SHP77 treated with DMSO at 0.1 percent for 48 hours (cell line): Measurements from ENCODE around the gene SF3A2.
"Not testable (repeated sequence)": the region's sequence is repeated elsewhere in the genome, so short reads cannot be mapped to it uniquely, and the experiment has no call there.

Experiments used
- DNase-seq: peaks from one replicate; lab custom pipeline; 2025; lab: John Stamatoyannopoulos, UW

SF3A2 gene

DNA sequence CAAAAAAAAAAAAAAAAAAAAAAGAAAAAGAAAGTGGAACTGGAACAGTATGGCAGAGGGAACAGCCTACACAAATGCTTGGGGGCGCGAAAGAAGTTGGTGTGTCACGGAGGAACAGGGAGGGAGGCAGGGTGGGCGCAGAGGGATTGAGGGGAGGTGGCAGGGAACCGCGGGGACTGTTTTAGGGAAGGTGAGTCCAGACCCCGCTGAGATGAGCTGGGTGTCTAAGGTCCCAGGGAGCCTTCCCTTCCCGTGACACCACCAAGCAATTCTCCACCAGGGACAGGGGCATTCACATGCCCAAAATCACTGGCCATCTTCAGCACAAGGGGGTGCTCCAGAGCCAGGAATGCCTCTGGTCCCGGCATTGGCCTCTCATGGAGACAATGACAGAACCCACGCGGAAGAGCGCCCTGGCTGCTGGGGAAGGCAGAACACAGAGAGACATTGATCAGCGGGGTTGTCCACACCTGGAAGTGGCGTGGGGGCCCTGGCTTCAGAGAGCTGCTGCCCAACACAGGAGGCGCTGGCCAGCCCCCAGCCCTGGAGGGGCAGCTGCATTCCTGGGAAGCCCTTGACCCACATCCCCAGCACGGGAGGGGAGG, 38.4 kb downstream of the SF3A2 start:
- DNase-seq, result no peak

DNA sequence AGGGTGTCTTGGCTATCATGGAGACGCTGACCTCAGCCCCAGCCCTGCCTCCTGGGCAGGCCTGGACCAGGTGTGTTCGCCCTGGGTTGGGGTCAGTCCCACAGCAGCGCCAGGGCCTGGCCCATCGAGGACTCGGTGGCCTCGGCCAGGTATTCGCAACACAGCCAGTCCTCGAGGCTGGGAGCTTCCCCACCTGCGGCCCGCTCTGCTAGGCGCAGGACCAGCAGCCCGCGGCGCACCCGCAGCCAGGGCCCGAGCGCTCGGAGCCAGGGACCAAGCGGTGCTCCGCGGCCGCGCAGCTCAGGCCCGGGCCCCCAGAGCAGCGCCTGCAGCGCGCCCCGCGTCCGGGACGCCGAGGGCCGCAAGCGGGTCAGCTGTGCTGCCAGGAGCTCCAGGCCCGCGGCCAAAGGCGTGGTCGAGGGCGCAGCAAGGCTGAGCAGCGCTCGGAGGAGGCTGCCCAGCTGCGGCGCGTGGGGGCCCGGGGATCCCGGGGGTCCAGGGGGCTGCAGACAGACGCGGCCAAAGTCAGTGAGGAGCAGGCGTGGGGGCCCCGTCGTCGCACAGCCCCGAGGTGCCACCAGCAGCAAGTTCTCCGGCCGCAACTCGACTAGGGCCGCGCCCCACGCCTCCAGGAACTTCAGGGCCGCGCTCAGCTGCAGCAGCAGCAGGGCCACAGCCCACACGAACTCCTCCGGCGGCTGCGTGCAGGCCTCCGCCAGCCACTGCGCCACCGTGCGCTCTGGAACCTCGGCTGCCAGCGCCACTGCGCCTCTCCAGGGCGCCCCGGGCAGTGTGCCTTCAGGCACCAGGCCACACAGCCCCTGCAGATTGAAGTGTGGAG, 39.2 kb downstream of the SF3A2 start:
- DNase-seq, result no peak

DNA sequence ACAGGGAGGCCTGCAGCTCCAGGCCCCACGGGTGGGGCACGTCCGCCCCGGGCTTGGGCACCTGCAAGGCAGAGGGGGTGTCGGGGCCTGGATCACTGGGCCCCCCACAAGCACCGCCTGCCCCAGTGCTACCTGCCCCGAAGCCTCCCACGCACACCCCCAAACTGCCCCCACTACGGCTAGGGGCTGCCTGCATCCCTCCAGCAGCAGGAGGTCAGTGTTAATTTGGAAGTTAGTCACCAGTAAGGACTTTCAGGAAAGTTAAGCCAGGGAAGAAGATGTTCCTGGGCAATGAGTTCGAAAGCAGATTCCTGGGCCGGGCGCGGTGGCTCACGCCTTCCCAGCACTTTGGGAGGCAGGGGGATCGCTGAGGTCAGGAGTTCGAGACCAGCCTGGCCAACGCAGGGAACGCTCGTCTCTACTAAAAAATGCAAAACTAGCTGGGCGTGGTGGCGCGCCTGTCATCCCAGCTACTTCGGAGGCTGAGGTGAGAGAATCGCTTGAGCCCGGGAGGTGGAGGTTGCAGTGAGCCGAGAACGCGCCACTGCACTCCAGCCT, 39.9 kb downstream of the SF3A2 start:
- DNase-seq, result no peak

DNA sequence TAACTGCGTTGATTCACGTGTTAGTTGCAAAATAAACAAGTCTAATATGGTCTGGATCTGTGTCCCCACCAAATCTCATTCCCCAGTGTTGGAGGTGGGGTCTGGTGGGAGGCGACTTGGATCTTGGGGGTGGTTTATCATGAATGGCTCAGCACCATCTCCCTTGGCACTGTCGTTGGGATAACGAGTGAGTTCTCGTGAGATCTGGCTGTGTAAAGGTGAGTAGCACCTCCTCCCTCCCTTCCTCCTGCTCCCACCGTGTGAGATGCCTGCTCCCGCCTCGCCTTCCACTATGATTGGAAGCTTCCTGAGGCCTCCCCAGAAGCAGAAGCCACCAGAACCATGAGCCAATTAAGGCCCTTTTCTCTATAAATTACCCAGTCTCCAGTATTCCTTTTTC, 40.5 kb downstream of the SF3A2 start:
- no peak for DNase-seq

DNA sequence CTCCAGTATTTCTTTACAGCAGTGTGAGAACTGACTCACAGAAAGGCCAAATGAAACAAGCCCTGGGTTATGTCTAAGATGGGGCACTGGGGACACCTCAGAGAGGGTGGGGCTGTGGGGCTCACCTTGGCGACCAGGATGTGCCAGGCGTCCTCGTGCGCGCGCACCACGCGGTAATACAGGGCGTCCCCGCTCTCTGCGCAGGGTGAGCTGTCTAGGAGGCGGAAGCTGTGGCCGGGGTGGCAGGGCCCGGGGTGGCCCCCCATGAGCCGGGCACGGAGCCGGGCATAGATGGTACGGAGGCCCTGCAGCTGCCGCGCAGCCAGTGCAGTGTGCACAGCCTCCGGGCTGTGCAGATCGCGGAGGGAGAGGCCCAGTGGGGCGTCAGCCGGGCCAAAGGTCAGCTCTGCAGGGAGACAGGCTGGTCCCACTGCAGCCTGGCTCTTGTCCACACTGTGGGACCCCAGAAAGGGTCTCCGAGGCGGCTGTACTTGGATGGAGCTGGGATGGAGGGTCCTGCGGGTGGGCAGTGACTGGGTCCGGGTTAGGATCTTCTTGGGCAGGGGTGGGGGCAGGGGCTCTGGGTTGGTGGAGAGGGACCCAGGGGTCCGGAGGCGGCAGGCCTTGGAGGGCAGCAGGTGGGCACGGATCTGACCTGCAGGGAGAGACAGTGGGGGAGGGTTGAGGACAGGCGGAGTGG, 42.0 kb downstream of the SF3A2 start:
- no peak for DNase-seq

DNA sequence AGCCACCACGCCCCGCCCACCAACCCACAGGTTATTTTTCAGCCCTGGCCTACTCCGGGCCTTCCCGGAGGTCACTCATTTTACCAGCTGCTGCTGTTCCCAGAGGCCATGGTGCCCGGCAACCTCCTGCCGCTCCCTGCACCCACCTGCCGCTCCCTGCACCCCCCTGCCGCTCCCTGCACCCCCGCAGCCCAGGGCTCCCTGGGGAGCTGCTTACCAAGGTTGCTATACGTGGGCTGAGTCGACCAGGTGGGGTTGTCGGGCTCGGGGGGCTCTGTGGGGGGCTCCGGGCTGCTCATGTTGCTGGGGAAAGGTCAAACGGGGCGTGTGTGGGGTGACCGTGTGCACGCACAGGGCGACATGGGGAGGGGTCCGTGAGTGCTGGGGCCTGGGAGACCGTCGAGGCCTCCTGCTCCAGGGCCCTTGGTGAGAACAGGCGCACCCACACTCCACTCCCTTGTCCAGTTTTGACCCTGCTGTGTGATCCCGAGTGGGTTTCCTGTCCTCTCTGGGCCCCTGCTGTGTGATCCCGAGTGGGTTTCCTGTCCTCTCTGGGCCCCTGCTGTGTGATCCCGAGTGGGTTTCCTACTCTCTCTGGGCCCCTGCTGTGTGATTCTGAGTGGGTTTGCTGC, 44.1 kb downstream of the SF3A2 start:
- DNase-seq, result no peak

DNA sequence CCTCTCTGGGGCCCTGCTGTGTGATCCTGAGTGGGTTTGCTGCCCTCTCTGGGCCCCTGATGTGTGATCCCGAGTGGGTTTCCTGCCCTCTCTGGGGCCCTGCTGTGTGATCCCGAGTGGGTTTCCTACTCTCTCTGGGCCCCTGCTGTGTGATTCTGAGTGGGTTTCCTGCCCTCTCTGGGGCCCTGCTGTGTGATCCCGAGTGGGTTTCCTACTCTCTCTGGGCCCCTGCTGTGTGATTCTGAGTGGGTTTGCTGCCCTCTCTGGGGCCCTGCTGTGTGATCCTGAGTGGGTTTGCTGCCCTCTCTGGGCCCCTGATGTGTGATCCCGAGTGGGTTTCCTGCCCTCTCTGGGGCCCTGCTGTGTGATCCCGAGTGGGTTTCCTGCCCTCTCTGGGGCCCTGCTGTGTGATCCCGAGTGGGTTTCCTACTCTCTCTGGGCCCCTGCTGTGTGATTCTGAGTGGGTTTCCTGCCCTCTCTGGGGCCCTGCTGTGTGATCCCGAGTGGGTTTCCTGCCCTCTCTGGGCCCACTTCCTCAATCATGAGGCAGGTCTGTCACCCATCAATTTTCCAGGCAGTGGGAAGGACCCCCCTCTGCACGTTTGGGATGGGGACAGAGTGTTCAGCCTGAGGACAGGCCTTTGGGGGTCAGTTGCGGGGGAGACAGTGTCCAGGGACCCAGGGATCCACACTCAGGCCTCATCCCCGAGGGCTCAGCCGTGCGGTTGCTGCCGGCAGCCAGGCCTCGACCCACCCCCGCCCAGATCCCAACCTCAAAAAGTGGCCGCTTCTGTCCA, 44.8 kb downstream of the SF3A2 start:
- not testable (repeated sequence) for DNase-seq

DNA sequence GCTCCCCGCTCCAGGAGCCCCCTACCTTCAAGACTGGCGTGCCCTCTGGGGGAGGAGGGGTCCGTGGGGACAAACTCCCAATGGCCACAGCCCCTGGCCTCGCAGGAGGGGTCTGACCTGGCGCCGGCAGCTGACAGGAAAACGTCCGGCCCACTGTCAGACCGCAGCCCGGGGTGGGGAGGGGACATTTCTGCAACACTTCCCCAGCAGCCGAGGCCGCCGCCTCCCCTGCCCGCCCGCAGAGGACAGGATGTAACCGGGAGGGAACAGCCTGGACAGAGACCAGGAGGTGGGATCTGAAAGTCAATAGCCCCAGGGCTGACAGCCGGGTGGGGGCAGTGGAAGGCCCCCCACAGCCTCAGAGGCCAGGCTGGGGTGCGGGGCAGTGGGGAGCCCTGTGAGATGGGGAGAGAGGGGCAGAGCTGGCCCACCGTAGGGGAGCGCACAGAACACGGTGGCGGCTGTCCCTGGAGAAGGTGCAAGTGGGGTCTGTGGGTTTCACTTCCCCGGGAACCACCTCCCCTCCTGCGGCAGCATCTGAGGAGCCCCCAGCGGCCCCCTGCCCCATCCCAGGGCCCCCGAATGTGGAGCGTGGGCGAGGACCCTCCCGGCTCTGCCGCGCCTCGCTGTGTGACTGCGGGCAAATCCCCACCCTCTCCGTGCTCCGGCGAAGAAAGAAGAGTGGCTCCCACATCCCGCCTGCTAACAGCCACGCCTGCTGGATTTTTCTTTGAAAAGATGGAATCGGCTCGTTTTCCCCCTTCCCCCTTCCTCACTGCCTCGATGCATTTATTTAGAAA, 45.6 kb downstream of the SF3A2 start, which contains the start of gene PEAK3:
Gene PEAK3, minus strand, starts transcription at position 114 of the 800 bp plus-strand sequence. CDS start 1,244 bp downstream, outside the sequence.
- DNase-seq, result no peak

DNA sequence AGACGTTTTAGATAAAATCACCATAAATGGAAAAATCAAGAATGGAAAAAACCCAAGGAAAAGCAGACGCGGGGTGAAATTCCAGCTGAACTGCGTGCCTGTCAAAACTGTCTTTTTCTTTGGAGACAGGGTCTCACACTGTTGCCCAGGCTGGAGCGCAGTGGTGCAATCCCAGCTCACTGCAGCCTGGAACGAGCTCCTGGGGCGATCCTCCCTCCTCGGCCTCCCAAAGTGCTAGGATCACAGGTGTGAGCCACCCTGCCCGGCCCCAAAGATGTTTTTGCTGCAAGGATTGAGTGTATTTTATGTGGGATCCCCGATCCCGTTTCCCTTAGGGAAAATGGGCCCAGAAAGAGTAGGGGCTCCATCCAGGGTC, 46.2 kb downstream of the SF3A2 start:
- no peak for DNase-seq

DNA sequence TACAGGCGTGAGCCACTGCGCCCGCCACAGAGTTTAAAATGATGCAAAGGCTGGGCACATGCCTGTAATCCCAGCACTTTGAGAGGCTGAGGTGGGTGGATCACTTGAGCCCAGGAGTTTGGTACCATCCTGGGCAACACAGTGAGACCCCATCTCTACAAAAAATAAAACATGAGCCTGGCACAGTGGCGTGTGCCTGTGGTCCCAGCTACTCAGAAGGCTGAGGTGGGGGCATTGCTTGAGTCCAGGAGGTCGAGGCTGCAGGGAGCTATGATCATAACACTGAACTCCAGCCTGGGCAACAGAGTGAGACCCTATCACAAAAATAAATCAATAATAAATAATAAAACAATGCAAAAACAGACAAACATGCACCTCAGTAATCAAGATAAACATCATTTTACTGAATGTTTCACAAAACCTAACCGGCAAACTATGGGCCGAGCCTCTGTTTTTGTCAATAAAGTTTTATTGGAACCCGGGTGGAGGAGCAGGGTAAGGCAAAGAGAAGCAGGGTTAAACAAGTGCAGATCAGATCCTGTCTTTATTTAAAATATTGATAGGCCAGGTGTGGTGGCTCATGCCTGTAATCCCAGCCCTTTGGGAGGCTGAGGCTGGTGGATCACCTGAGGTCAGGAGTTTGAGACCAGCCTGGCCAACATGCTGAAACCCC, 47.3 kb downstream of the SF3A2 start:
- no peak for DNase-seq

DNA sequence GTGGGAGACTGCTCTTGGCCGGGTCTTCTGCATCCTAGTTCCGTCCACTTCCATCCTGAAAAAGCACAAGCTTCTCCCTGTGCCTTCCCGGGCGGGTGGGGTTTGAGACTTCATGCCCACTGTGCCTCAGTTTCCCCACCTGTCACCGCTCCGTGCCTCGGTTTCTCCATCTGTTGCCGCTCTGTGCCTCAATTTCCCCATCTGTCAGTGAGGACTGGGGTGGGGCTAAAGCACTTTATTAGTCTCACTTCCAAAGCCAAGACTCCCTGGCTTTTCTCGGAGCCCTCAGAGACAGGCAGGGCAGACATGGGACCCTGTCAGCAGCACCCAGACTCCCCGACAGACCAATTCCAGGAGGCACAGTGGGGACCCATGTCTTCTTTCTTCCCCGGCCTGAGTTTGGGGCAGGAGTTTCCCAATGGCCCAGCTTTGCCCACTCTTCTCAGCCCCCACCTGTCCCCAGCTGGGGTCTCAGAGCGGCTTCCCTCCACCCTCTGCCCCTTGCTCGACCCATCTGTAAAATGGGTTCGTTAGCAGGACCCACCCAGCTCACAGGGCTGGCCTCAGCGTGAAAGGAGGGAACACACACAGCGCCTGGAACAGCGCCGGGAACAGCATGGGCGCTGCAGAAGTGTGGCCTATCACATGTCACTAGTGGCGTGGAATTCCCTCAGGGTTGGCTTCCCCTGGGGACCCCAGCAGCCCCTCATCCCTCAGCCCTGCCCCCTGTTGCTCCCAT, 49.9 kb downstream of the SF3A2 start:
- no peak for DNase-seq

DNA sequence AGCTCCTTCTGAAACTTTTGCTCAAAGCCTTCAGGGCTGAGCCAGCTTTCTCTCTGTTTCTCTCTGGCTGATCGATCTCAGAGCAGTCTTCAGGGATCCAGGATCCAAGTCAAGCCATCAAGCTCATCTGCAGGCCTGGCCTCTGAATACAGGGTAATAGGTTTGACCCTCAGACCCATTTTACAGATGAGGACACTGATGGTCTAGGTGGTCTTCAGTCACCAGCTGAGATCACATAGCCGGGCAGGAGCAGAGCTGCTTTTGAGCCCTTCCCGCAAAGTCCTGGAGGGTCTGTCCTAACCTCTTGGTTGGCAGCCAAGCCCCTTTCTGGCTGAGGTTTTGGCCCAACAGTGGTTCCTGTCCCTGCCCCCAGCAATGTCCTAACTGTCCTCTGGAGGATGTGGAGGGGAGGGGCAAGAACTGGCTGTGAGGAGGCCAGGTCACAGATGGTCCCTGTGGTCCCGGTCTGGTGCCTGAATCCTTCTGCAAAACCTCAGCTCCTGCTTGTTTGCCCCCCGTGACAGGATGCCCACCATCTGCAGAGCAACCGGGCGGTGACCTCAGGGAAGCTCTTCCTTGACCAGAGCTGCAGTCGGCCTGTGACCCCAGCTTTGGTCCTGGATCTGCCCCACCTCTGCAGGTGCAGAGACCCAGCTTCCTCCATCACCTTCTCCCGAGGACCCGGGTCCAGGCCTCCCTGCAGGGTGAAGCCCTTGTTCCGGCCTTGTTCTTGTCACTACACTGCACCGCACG, 51.1 kb downstream of the SF3A2 start:
- no peak for DNase-seq

DNA sequence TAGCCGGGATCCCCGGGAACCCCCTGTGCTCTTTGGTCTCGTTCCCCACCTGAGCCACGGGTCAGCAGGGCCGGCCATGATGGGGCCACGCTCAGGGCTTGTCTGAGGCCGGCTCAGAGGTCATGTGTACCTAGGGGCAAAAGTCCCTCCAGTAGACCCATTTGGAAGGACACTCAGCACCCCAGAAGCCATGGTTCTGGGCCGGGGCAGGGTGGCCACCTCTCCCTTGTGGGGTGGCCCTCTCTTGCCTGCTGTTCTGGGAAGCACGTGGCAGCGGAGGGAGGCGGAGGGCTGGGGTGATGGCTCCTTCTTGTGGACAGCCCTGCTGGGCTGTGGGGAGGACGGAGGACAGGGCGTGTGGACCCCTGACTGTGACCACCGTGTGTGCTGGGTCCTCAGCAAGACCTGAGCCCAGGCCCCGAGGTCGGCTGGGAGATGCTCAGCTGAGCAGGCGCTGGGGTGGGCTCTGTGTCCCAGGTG, 51.8 kb downstream of the SF3A2 start:
- DNase-seq, result no peak

DNA sequence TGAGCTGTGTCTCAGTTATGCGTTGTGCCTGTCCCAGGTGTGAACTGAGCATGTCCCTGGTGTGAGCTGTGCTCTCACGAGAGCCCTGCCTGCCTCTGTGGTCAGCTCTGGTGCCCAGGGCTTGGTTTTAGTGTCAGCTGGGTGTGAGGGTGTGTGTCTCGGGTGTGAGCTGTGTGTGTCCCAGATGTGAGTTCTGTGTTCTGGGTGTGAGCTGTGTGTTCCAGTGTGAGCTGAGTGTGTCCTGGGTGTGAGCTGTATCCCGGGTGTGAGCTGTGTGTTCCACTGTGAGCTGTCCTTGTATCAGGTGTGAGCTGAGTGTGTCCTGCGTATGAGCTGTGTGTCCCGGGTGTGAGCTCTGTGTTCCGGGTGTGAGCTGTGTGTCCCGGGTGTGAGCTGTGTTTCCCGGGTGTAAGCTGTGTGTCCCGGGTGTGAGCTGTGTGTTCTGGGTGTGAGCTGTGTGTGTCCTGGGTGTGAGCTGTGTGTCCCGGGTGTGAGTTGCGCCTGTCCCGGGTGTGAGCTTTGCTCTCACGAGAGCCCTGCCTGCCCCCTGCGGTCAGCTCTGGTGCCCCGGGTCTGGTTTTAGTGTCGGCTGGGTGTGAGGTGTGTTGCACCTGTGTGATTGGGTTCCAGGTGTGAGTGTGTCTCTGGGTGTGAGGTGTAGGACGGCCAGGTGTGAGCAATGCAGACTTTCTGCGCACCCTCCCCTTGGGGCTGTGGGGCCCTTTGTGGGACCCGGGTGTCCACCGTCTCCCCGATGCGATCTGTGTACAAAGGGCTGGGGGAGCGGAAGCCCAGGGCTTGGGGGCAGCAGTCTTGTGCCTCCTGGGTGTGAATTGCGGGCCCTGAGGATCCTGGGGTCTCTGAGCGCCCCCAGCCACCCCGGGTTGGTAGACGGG, 52.4 kb downstream of the SF3A2 start:
- DNase-seq, result no peak

DNA sequence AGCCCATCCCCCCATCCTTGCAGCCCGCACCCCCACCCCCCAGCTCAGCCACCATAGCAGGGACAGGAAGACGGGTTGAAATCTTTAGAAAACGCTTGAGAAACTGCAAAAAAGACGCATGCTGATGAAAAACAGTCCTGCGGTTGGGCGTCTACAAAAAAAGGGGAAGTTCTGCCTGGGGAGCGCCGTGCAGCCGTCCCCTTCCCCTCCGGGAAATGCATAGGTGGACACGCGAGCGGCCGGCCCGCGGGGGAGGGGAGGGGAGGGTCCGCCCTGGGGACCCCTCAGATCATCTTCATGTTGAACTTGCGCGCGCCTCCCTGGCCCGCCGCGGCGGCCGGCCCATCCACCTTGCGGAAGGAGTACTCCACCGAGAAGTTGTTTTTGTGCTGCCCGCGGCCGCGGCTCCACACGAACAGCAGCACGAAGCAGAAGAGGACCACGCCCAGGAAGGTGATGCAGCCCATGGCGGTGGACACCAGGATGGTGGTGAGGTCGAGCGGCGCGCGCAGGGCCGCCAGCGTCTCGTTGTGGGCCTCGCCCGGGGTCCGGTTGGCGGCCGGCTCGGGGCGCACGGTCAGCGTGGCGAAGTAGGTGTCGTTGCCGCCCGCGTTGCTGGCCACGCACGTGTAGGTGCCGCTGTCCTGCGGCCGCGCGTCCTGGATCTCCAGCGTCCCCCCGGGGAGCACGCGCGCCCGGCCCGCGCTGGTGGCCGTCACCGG, 53.3 kb downstream of the SF3A2 start:
- no peak for DNase-seq

DNA sequence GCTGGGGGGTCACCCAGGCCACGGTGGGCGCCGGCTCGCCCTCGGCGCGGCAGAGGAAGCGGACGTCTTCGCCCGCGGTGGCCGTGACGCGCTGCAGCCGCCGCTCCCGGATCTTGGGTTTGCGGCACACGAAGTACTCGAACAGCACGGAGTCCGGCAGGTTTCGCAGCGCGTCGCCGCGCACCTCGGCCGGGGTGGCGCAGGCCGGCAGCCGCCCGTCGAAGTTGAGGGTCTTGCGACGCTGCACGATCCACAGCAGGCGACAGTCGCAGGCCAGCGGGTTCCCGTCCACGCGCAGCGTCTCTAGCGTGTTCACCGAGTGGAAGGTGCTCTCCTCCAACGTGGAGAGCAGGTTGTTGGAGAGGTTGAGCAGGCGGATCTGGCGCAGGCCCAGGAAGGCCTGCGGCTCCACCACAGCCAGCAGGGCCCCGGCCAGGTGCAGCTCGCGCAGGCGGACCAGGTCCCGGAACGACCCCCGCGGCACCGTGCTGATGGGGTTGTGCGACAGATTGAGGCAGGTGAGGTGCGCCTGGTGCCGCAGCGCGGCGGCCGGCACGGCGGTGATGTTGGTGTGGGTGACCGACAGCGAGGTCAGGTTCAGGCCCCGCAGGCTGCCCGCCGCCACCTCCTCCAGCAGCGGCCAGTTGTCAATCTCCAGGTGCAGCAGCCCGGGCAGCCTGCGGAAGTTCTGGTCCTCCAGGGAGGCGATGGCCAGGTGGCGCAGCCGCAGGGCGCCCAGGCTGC, 54.0 kb downstream of the SF3A2 start:
- no peak for DNase-seq
